GM18499 (cell line): Measurements from ENCODE around the gene MYH9.

Experiments
- ATAC-seq: cut with Tn5 transposase; IDR thresholded peaks from one replicate; pipeline ENCODE4 v1.9.1; 2021; ENCODE audit warnings: moderate number of reproducible peaks; ENCODE audit not compliant: insufficient read depth, unreplicated experiment

The MYH9 gene

DNA sequence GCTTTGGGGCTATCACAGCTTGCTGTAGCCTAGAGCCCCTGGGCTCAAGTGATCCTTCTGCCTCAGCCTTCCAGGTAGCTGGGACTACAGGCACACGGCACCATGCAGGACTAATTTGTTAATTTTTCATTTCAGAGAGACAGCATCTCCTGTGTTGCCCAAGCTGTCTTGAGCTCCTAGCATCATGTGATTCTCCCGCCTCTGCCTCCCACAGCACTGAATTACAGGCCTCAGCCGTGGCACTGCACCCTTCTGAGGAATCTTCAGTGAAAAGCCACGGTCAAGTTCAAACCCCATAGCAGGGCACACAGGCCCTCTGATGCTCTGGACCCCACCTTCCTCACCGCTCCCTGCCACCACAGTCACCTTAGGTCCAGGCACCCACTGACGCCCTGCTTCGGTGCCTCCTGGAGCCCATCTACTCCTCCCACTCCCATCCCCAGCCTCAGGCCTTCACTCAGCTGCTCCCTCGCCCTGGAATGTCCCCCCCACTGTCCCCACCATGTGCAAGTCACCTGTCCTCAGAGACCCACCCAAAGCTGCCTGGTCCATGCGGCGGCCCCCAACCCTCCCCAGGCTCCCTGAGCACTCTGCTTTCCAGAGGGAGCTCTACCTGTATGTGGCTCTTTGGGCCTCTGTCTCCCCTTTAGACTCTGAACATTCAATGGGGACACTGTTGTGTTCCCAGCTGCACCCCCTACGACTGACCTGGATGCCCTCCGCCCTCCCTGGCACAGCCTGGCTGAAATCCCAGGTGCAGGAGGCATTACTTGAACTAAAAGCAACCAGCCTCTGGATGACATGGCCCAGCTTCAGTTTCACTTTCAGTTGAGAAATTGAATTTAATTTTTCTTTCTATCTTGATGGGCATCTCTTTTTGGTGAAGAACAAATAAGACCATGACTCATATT, 150.1 kb downstream of the MYH9 start:
- ATAC-seq: no peak

GRCh38 chr22:36236388-36237319, 151.1 kb downstream of the MYH9 start:
- ATAC-seq: no peak

DNA sequence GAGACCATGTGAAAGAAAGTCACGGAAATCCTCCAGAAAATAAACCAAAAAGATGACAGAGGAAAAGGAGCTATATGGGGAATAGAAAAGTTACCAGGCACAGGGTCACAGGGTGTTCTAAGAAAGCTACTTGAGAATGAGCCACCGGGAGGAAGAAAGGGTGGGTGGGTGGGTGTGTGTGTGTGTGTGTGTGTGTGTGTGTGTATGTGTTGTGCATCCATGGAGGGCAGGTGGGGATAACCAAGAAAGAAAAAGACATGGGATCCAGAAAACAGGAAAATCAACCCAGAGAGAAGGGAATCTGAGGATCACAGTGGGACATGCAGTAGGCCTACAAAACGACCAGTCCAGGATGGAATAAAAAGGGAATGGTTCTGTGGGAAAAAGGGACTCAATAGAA, 152.2 kb downstream of the MYH9 start:
- ATAC-seq: no peak

- ATAC-seq: no peak
Measured at GRCh38 chr22:36234919-36235318, 152.8 kb downstream of the MYH9 start.

GRCh38 chr22:36234213-36234612, 153.6 kb downstream of the MYH9 start:
- no peak for ATAC-seq

DNA sequence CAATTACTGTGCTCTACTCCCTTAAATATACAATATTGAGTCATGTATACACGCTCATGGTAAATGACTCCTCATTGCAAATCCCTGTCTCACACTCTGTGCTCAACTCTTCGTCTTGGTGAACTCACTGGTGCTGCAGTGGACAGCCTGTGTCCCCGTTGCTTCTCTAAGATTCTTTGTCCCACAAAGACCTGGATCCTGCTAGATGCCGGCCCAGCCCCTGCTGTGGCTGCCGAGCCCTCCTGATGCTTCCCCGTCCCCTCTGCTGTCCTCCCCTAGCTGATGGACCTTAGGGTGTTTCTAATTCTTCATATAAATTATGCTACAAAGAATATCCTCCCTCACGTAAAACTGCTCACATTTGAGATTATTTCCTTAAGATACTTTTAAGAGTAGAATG, 154.0 kb downstream of the MYH9 start:
- ATAC-seq: no peak

- ATAC-seq: no peak
Measured at GRCh38 chr22:36232715-36233401, 154.9 kb downstream of the MYH9 start.
